ENCODE measurements around the gene PLCG2. TPM values are rescaled to one million over a fixed set of nuclear protein-coding genes. Genes with fewer than 3 reads are reported as not detected.
A peak's percentile ranks its signal among the peaks of the same experiment; 100 is the strongest.
"Not testable (repeated sequence)": the region's sequence is repeated elsewhere in the genome, so short reads cannot be mapped to it uniquely, and the experiment has no call there.

PLCG2 gene
- total RNA-seq, 2 experiments from 2014 or later = 10.1 to 11.1 TPM

DNA sequence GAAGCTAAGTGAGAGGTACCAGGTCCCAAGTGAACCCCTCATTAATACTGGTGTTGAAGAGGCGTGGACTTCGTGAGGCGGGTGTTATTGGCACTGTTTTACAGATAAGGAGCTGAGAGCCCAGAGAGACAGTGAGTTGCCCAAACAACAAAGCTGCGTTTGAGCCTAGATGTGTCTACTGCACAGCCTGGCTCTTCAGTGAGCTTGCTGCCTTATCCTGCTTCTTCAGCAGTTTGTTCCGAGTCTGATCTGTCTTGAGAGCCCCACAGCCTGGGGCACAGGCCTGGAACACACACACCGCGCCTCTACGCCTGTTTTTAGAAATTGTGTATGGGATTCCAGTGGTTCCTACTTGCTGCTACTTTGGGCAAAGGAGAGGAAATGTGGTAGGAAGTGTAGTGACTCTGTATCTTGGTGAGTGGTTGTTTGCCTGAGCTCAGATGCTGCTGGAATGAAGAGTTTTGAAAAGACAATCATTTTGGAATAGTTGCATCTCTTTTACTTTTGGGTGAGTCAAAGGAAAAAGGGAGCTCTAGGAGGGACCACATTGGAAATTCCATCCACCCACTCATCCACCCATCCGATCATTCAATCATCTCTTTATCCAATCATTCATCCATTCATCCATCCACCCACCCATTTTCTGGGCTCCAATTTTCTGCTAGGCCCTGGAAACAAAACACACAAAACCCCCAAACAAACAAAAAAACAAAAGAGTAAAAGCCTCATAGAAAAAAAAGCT, 22.3 kb upstream of the PLCG2 start:
- H3K27me3 Mint-ChIP-seq (ENCODE audit: low read depth) = no peaks in the 10 kb centered on the region
- H3K27ac Mint-ChIP-seq = no peak overlapping the region
- no peak overlapping the region for H3K4me3 Mint-ChIP-seq
- no peaks in the 10 kb centered on the region for H3K36me3 Mint-ChIP-seq (ENCODE audit: low read depth)
- ChIA-PET POLR2A (no interaction called here), CTCF (interaction anchor here (1.3 to 1.7 kb wide), 2 partner anchors 11 to 117 kb away, joined by 3 to 6 read pairs; no protein-coding TSS in a partner anchor)
- H3K4me1 Mint-ChIP-seq (ENCODE audit: low read depth) = peaks cover 27% of the 10 kb centered on the region
- H3K9me3 Mint-ChIP-seq (ENCODE audit: insufficient read depth) = no peaks in the 10 kb centered on the region
- ATAC-seq (no peak), DNase-seq (no peak)

DNA sequence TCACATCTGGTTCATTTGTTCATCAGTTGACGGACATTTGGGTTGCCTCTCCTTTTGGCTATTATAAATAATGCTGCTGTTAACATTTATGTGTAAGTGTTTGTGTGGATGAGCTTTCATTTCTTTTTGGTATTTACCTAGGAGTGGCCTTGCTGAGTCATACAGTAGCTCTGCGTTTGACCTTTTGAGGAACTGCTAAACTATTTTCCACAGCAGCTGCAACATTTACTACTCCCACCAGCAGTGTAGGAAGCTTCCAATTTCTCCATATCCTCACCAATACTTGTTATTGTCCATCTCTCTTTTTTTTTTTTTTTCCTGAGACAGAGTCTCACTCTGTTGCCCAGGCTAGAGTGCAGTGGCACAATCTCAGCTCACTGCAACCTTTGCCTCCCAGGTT, 20.7 kb upstream of the PLCG2 start:
- no peak for ATAC-seq
- no peaks in the 10 kb centered on the region for H3K36me3 Mint-ChIP-seq (ENCODE audit: low read depth)
- H3K27ac Mint-ChIP-seq = no peak overlapping the region
- H3K27me3 Mint-ChIP-seq (ENCODE audit: low read depth) = no peaks in the 10 kb centered on the region
- CTCF ChIA-PET = interaction anchor here (0.7 kb wide), 1 partner anchor 74 kb away, joined by 3 read pairs; no protein-coding TSS in a partner anchor
- H3K4me3 Mint-ChIP-seq = no peak overlapping the region
- no peak for DNase-seq
- H3K4me1 Mint-ChIP-seq (ENCODE audit: low read depth) = peaks cover 15% of the 10 kb centered on the region
- POLR2A ChIA-PET = no interaction called here
- no peaks in the 10 kb centered on the region for H3K9me3 Mint-ChIP-seq (ENCODE audit: insufficient read depth)

DNA sequence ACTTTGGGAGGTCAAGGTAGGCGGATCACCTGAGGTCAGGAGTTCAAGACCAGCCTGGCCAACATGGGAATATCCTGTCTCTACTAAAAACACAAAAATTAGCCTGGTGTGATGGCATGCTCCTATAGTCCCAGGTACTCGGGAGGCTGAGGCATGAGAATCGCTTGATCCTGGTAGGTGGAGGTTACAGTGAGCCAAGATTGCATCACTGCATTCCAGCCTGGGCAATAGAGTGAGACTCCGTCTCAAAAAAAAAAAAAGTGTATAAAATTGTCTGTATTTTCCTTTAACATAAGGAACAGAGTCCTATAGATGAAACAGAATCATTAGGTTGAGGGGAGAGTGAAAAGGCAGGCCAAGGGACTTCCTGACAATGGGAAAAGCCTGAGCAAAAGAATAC, 16.8 kb upstream of the PLCG2 start:
- H3K4me1 Mint-ChIP-seq (ENCODE audit: low read depth); H3K27ac Mint-ChIP-seq; H3K9me3 Mint-ChIP-seq (ENCODE audit: insufficient read depth); H3K4me3 Mint-ChIP-seq; H3K36me3 Mint-ChIP-seq (ENCODE audit: low read depth); DNase-seq; POLR2A ChIA-PET; H3K27me3 Mint-ChIP-seq (ENCODE audit: low read depth); ATAC-seq: not testable (repeated sequence)
- CTCF ChIA-PET = interaction anchor here (1.6 kb wide), 1 partner anchor 430 kb away, joined by 3 read pairs; no protein-coding TSS in a partner anchor

DNA sequence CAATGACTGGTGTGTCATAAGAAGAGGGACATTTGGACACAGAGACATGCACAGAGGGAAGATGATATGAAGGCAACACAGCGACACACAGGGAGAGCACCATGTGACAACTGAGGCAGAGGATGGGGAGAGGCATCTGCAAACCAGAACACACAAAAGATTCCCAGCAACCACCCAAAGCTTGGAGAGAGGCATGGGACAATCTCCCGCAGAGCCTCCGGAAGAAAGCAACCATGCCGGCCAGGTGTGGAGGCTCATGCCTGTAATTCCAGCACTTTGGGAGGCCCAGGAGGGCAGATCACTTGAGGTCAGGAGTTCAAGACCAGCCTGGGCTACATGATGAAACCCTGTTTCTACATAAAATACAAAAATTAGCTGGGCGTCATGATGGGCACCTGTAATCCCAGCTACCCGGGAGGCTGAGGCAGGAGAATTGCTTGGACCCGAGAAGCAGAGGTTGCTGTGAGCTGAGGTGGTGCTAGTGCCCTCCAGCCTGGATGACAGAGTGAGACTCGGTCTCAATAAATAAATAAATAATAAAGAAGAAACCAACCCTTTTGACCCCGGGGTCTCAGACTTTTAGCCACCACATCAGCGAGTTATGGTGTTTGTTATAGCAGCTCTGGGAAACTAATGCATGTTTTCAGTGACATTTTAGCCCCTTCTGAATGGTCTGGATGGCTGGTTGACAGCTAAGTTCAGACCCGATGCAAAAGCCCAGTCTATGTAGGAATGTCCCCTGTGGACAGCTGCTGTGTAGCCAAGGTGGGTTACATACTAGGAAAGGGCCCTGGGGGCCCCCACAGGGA, 13.8 kb upstream of the PLCG2 start:
- H3K4me3 Mint-ChIP-seq = no peak overlapping the region
- H3K27me3 Mint-ChIP-seq (ENCODE audit: low read depth) = peaks cover 9% of the 10 kb centered on the region
- POLR2A ChIA-PET = no interaction called here
- H3K4me1 Mint-ChIP-seq (ENCODE audit: low read depth) = no peaks in the 10 kb centered on the region
- ATAC-seq (no peak), DNase-seq (no peak)
- CTCF ChIA-PET = interaction anchor here (0.9 to 1.3 kb wide), 3 partner anchors 15 to 400 kb away, joined by 3 to 5 read pairs (median 3); no protein-coding TSS in a partner anchor
- no peaks in the 10 kb centered on the region for H3K9me3 Mint-ChIP-seq (ENCODE audit: insufficient read depth)
- H3K27ac Mint-ChIP-seq = no peak overlapping the region
- no peaks in the 10 kb centered on the region for H3K36me3 Mint-ChIP-seq (ENCODE audit: low read depth)

DNA sequence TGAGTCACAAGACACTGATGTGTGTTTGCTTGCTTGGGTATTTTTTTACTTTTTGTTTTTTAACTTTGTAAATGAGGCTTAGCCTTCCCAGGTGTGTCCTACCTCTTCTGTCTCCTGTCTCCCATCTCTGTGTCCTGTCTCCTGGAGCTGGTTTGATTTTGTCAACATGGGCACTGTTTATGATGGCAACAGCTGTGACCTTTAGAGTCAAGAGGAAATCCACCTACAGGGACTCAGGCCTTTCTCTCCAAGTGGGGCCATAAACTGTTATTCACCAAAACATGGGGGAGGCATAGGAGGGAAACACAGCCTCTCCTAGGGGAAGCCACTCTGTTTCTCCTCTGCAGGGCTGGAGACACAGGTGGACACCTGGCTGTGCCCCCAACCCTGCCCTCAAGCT, 13.1 kb upstream of the PLCG2 start:
- CTCF ChIA-PET = interaction anchor here (1.3 kb wide), 1 partner anchor 107 kb away, joined by 5 read pairs; no protein-coding TSS in a partner anchor
- no peaks in the 10 kb centered on the region for H3K36me3 Mint-ChIP-seq (ENCODE audit: low read depth)
- peaks cover 9% of the 10 kb centered on the region for H3K27me3 Mint-ChIP-seq (ENCODE audit: low read depth)
- H3K27ac Mint-ChIP-seq = no peak overlapping the region
- no peaks in the 10 kb centered on the region for H3K9me3 Mint-ChIP-seq (ENCODE audit: insufficient read depth)
- H3K4me3 Mint-ChIP-seq = no peak overlapping the region
- POLR2A ChIA-PET = no interaction called here
- DNase-seq = no peak
- no peak for ATAC-seq
- H3K4me1 Mint-ChIP-seq (ENCODE audit: low read depth) = no peaks in the 10 kb centered on the region

DNA sequence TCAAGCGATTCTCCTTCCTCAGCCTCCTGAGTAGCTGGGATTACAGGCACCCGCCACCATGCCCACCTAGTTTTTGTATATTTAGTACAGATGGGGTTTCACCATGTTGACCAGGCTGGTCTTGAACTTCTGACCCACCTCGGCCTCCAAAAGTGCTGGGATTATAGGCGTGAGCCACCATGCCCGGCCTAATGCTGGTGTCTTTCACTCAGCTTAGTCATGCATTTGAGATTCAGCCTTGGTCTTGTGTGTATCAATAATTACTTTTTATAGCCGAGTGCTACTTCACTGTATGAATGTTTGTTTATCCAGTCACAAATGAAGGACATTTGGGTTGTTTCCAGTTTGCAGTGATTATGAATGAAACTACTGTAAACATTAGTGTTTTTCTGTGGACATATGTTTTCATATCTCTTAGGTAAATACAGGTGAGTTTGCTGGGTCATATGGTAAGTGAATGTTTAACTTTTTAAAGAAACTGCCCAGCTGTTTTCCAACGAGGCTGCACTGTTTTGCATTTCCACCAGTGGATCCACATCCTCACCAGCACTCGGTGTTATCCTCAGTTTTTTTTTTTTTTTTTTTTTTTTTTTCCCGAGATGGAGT, 11.0 kb upstream of the PLCG2 start:
- Mint-ChIP-seq H3K36me3 (ENCODE audit: low read depth) (no peaks in the 10 kb centered on the region), H3K27me3 (ENCODE audit: low read depth) (peaks cover 12% of the 10 kb centered on the region), H3K9me3 (ENCODE audit: insufficient read depth) (no peaks in the 10 kb centered on the region), H3K27ac (no peak overlapping the region), H3K4me1 (ENCODE audit: low read depth) (no peaks in the 10 kb centered on the region), H3K4me3 (no peak overlapping the region)
- POLR2A ChIA-PET = no interaction called here
- ATAC-seq (no peak), DNase-seq (no peak)
- CTCF ChIA-PET = interaction anchor here (1.2 kb wide), 1 partner anchor 11 kb away, joined by 3 read pairs; no protein-coding TSS in a partner anchor

DNA sequence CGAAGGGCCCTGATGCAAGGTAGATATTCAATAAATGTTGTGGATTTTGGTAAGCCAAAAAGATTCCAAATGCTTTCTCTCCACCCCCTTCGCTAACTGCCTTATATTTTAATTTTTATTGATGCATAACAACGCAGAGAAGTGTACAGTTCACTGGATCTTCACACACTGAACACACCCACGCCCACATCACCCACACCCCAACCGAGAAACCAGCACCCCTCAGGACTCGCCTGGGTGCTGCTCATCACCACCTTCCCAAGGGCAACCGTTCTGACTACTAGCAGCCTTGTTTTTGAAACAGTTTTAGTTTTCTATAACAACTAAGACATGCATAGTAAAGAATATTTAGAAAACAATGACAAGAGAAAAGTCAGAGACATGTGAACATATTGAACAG, 9.1 kb upstream of the PLCG2 start:
- CTCF ChIA-PET = interaction anchor here (1.4 kb wide), 1 partner anchor 104 kb away, joined by 5 read pairs; no protein-coding TSS in a partner anchor
- Mint-ChIP-seq H3K36me3 (ENCODE audit: low read depth) (no peaks in the 10 kb centered on the region), H3K27ac (no peak overlapping the region), H3K9me3 (ENCODE audit: insufficient read depth) (no peaks in the 10 kb centered on the region), H3K27me3 (ENCODE audit: low read depth) (peaks cover 9% of the 10 kb centered on the region), H3K4me3 (no peak overlapping the region), H3K4me1 (ENCODE audit: low read depth) (no peaks in the 10 kb centered on the region)
- ATAC-seq (no peak), DNase-seq (no peak)
- POLR2A ChIA-PET = no interaction called here

DNA sequence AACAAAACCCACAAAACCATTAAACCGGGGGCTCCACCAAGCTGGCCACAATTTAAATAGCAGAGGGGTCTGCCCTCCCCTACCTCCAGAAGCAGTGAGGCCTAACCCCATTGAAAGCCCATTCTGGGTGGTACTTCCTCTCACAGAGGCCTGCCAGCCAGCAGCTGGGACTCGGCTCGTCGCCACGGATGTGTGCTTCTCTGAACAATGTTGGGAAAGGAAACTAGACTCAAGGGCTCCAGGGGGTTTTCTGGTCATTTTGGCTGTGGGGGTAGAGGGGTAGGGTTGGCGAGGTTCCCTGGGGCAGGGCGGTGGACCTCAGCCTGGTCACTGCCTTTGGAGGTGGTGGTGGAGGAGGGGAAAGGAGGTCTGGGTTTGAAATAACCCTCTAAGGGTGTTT, 4.7 kb upstream of the PLCG2 start:
- no peaks in the 10 kb centered on the region for H3K36me3 Mint-ChIP-seq (ENCODE audit: low read depth)
- no peak overlapping the region for H3K4me3 Mint-ChIP-seq
- H3K27ac Mint-ChIP-seq = no peak overlapping the region
- DNase-seq = no peak
- no peak for ATAC-seq
- CTCF ChIA-PET = no interaction called here
- no peaks in the 10 kb centered on the region for H3K9me3 Mint-ChIP-seq (ENCODE audit: insufficient read depth)
- POLR2A ChIA-PET = no interaction called here
- H3K4me1 Mint-ChIP-seq (ENCODE audit: low read depth) = peaks cover 4% of the 10 kb centered on the region
- H3K27me3 Mint-ChIP-seq (ENCODE audit: low read depth) = peaks cover 18% of the 10 kb centered on the region

DNA sequence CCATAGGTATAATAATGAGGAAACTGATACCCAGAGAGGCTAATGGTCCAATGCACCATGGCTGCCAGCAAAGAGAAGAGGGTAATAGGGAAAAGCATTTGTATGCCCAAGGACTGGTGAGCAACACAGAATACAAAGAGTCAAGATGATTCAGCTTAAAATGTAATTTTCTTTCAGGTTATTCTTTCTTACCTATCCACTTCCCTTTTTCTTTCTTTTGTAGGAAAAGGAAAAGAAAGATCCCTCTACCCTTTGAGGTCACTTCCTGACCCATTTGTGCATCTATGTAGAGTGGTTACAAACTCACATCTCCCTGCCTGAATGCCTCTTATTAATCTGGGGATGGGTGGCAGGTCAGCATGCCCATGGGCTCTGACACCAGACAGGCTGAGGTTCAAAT, 3.5 kb upstream of the PLCG2 start:
- Mint-ChIP-seq H3K27ac (no peak overlapping the region), H3K9me3 (ENCODE audit: insufficient read depth) (no peaks in the 10 kb centered on the region), H3K36me3 (ENCODE audit: low read depth) (no peaks in the 10 kb centered on the region), H3K4me1 (ENCODE audit: low read depth) (peaks cover 12% of the 10 kb centered on the region), H3K4me3 (no peak overlapping the region), H3K27me3 (ENCODE audit: low read depth) (peaks cover 28% of the 10 kb centered on the region)
- no peak for ATAC-seq
- ChIA-PET CTCF (interaction anchor here (1.3 kb wide), 1 partner anchor 99 kb away, joined by 5 read pairs; no protein-coding TSS in a partner anchor), POLR2A (no interaction called here)
- no peak for DNase-seq

DNA sequence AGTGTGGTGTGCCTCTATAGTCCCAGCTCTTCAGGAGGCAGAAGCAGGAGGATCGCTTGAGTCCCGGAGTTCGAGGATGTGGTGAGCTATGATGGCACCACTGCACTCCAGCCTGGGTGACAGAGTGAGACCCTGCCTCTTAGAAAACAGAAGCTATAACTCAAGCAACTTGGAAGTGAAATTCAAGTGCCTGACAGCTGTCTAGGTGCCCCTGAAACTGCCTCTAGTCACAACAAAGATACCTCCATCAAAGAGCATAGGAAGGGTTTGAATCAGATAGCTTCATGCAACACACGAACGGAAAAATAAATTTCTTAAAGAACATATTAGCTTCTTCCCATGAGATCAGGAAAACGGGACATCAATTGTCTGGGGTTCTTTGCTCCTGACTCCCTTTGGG, 860 bp upstream of the PLCG2 start:
- ATAC-seq (no peak), DNase-seq (no peak)
- H3K9me3 Mint-ChIP-seq (ENCODE audit: insufficient read depth) = no peaks in the 10 kb centered on the region
- H3K27ac Mint-ChIP-seq = no peak overlapping the region
- H3K36me3 Mint-ChIP-seq (ENCODE audit: low read depth) = no peaks in the 10 kb centered on the region
- CTCF ChIA-PET = interaction anchor here (0.9 to 1.1 kb wide), 3 partner anchors 21 to 108 kb away, joined by 3 to 5 read pairs (median 4); no protein-coding TSS in a partner anchor
- peaks cover 12% of the 10 kb centered on the region for H3K4me1 Mint-ChIP-seq (ENCODE audit: low read depth)
- peak overlapping the region; percentile 59 for H3K4me3 Mint-ChIP-seq
- POLR2A ChIA-PET = no interaction called here
- peaks cover 39% of the 10 kb centered on the region for H3K27me3 Mint-ChIP-seq (ENCODE audit: low read depth)

DNA sequence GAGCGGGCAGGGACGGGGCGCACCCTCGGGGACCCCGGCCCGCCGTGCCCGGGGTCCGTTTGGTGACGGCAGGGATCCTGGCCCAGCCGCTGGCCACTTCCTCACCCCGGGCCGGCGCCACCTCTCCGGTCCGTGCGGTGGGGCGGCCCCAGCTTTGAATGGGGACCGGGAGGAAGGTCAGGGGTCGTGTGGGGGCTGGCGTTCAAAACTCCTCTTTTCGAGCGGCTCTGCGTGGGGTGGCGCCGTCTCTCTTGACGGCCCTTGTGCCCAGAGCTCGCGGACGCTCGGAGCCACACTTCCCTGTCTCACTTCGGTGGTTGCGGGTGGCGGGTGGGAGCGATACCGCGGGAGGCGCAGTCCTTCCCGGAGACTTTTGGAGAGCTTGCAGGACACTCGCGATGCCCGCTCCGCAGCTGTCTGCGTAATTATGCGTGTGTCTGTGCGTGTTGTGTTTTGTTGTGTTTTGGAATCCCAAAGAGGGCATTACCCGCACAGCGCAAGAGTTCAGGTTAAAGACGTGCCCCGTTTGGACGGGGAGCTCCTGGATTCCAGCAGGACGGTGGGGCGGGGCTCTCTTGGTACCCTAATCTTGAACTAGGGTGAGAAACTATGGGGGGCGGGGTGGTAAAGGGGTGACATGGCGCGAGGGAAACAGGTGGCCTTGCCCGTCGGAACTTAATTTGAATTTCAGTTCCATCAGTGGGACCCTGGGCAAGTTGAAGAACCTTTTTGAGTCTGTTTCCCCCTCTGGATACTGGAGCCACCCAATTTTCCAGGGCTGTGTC, 637 bp downstream of the PLCG2 start:
- POLR2A ChIA-PET = no interaction called here
- DNase-seq = peak; percentile 34
- Mint-ChIP-seq H3K27me3 (ENCODE audit: low read depth) (peaks cover 49% of the 10 kb centered on the region), H3K9me3 (ENCODE audit: insufficient read depth) (no peaks in the 10 kb centered on the region), H3K36me3 (ENCODE audit: low read depth) (no peaks in the 10 kb centered on the region), H3K4me1 (ENCODE audit: low read depth) (peaks cover 12% of the 10 kb centered on the region), H3K4me3 (peak overlapping the region; percentile 84), H3K27ac (peak overlapping the region; percentile 63)
- CTCF ChIA-PET = interaction anchor here (0.7 to 1.8 kb wide), 4 partner anchors 15 to 94 kb away, joined by 3 to 9 read pairs (median 4); no protein-coding TSS in a partner anchor
- peak; percentile 26 for ATAC-seq

Data from activated CD8-positive, alpha-beta T cell treated with anti-CD3 and anti-CD28 coated beads, Interleukin-2, amount 10 ng/mL, durations not matched to agents 7 days and 5 days (primary cell).